ENCODE data around the gene EVI2A.

EVI2A gene

DNA sequence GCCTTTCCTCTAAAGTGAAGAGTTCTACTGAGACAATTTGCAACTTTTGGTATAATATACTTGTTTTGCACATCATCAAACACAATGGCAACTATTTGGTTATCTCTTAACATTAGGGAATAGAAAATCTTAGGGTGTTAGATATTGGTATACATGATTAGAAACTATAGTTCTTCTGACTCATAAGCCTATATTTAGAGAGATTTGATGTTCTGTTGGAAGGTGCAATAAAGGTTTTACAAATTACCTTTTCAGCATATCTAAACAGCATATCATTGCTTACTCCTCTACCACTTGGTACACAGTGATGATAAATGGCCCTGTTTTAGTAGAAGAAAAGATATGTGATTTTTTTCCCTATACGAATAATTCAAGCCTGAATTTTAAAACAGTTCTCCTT lies 13.8 kb downstream of the EVI2A start:
- no peak for DNase-seq (ENCODE audit: low read depth)
- TF ChIP-seq, protein P1, sequence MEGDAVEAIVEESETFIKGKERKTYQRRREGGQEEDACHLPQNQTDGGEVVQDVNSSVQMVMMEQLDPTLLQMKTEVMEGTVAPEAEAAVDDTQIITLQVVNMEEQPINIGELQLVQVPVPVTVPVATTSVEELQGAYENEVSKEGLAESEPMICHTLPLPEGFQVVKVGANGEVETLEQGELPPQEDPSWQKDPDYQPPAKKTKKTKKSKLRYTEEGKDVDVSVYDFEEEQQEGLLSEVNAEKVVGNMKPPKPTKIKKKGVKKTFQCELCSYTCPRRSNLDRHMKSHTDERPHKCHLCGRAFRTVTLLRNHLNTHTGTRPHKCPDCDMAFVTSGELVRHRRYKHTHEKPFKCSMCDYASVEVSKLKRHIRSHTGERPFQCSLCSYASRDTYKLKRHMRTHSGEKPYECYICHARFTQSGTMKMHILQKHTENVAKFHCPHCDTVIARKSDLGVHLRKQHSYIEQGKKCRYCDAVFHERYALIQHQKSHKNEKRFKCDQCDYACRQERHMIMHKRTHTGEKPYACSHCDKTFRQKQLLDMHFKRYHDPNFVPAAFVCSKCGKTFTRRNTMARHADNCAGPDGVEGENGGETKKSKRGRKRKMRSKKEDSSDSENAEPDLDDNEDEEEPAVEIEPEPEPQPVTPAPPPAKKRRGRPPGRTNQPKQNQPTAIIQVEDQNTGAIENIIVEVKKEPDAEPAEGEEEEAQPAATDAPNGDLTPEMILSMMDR (IDR thresholded peaks at IDR 0.05; ENCODE audit: insufficient read depth, low read depth, low read length, missing control alignments), result no peak
- peak overlapping the region; percentile 44; the same call in 1 of the 2 replicates for H3K4me3 ChIP-seq (ENCODE audit: low read depth, low read length)

- no peak for DNase-seq (ENCODE audit: low read depth)
- no peak overlapping the region for H3K4me3 ChIP-seq (ENCODE audit: low read depth, low read length)
- TF ChIP-seq, protein P1 (IDR thresholded peaks at IDR 0.05; ENCODE audit: insufficient read depth, low read depth, low read length, missing control alignments), result no peak
Measured at GRCh38 chr17:31299624-31300023, 21.8 kb downstream of the EVI2A start.

GRCh38 chr17:31297090-31297489 lies 24.3 kb downstream of the EVI2A start, which contains the start of gene OMG:
OMG (minus strand) TSS chr17:31297239; CDS start chr17:31296331, 908 bp downstream.
- DNase-seq (ENCODE audit: low read depth), result no peak
- no peak within 1 kb of the TSS for H3K4me3 ChIP-seq (ENCODE audit: low read depth, low read length)
- TF ChIP-seq, protein P1 (IDR thresholded peaks at IDR 0.05; ENCODE audit: insufficient read depth, low read depth, low read length, missing control alignments), result no peak

GRCh38 chr17:31296142-31296541 lies 25.3 kb downstream of the EVI2A start:
- no peak for DNase-seq (ENCODE audit: low read depth)
- TF ChIP-seq, protein P1 (IDR thresholded peaks at IDR 0.05; ENCODE audit: insufficient read depth, low read depth, low read length, missing control alignments), result no peak
- H3K4me3 ChIP-seq (ENCODE audit: low read depth, low read length), result no peak overlapping the region

- TF ChIP-seq, protein P1 (IDR thresholded peaks at IDR 0.05; ENCODE audit: insufficient read depth, low read depth, low read length, missing control alignments), result no peak
- no peak for DNase-seq (ENCODE audit: low read depth)
- H3K4me3 ChIP-seq (ENCODE audit: low read depth, low read length), result no peak overlapping the region
Measured at GRCh38 chr17:31295489-31295871, 25.9 kb downstream of the EVI2A start.

GRCh38 chr17:31294820-31295488 lies 26.5 kb downstream of the EVI2A start:
- no peak overlapping the region for H3K4me3 ChIP-seq (ENCODE audit: low read depth, low read length)
- TF ChIP-seq, protein P1 (IDR thresholded peaks at IDR 0.05; ENCODE audit: insufficient read depth, low read depth, low read length, missing control alignments), result no peak
- no peak for DNase-seq (ENCODE audit: low read depth)

DNA sequence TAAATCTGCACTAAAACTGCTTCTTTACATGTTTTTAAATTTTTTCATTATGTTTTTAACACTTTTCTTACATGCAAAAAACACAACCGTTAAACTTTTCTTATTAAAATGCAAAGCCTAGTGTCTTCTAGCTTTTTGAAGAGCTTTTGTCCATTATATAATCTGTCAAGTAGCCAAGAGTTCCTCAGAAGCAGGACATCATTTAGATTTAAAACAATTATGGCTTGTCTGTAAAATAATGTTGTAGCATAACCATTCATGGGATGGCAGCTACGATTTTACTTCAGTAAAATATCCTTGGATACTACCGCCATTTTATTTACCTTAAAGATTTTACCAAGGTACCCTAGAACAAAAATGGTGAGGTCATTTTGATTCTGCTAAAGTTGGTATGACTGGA lies 27.2 kb downstream of the EVI2A start:
- DNase-seq (ENCODE audit: low read depth), result no peak
- TF ChIP-seq, protein P1 (IDR thresholded peaks at IDR 0.05; ENCODE audit: insufficient read depth, low read depth, low read length, missing control alignments), result no peak
- H3K4me3 ChIP-seq (ENCODE audit: low read depth, low read length), result no peak overlapping the region
